ENCODE results near the gene WDR48.

- TF ChIP-seq NANOG (IDR thresholded peaks at IDR 0.05; ENCODE audit: borderline replicate concordance) = no peak
- TF ChIP-seq CTCF (conservative IDR thresholded peaks at IDR 0.05; ENCODE audit: low read depth in 2 of 2) = no peak
- no peak for TF ChIP-seq POLR2AphosphoS5 (IDR thresholded peaks at IDR 0.05; ENCODE audit: low read depth)
These were observed 46.1 kb downstream of the WDR48 start for GRCh38 chr3:39097716-39098472.

Data from GM23338 (cell line).